BLaER1 (cell line): ENCODE results near the gene PSPH.
"Not testable (repeated sequence)": the region's sequence is repeated elsewhere in the genome, so short reads cannot be mapped to it uniquely, and the experiment has no call there.

Source experiments
- H3K27ac ChIP-seq: shearing (Covaris generic); formaldehyde crosslinking; 2 replicates; pipeline ENCODE4 v1.8.1; 2022
- H3K27me3 ChIP-seq: shearing (Covaris generic); formaldehyde crosslinking; 2 replicates; pipeline ENCODE4 v1.8.1; 2022
- H3K36me3 ChIP-seq: shearing (Covaris generic); formaldehyde crosslinking; 2 replicates; pipeline ENCODE4 v1.8.1; 2022
- H3K4me1 ChIP-seq: shearing (Covaris generic); formaldehyde crosslinking; 2 replicates; pipeline ENCODE4 v1.8.1; 2022
- H3K4me2 ChIP-seq: shearing (Covaris generic); formaldehyde crosslinking; 2 replicates; pipeline ENCODE4 v1.8.1; 2022
- H3K4me3 ChIP-seq: shearing (Covaris generic); formaldehyde crosslinking; 2 replicates; pipeline ENCODE4 v1.8.1; 2022
- H3K9ac ChIP-seq: shearing (Covaris generic); formaldehyde crosslinking; 2 replicates; pipeline ENCODE4 v1.8.1; 2022
- H3K9me3 ChIP-seq: shearing (Covaris generic); formaldehyde crosslinking; 2 replicates; pipeline ENCODE4 v1.8.1; 2022
- H4K20me1 ChIP-seq: shearing (Covaris generic); formaldehyde crosslinking; 2 replicates; pipeline ENCODE4 v1.8.1; 2022
- Cebpa-rat ChIP-seq: shearing (Covaris generic); IDR thresholded peaks from 2 replicates; pipeline ENCODE4 v1.8.1; 2022

Gene PSPH

GRCh38 chr7:56051339-56052191 lies at the start of gene PSPH, which contains the start of gene CCT6A:
TSS of gene PSPH (minus strand) at chr7:56051444. CDS start at chr7:56021212, 30,232 bp downstream.
TSS of gene CCT6A (plus strand) at chr7:56051765. CDS start at chr7:56051849, 84 bp downstream.
- no peak for TF ChIP-seq Cebpa-rat
- peak within 1 kb of the TSS; percentile 99 for H3K9ac ChIP-seq
- H4K20me1 ChIP-seq, result peaks cover 45% of the 10 kb centered on the region
- peaks cover 44% of the 10 kb centered on the region for H3K4me1 ChIP-seq
- H3K4me2 ChIP-seq, result peak within 1 kb of the TSS; percentile 87
- H3K27ac ChIP-seq, result peak within 1 kb of the TSS; percentile 97
- no peaks in the 10 kb centered on the region for H3K27me3 ChIP-seq
- no peaks in the 10 kb centered on the region for H3K9me3 ChIP-seq
- peaks cover 43% of the 10 kb centered on the region for H3K36me3 ChIP-seq
- H3K4me3 ChIP-seq, result peak within 1 kb of the TSS; percentile 99

DNA sequence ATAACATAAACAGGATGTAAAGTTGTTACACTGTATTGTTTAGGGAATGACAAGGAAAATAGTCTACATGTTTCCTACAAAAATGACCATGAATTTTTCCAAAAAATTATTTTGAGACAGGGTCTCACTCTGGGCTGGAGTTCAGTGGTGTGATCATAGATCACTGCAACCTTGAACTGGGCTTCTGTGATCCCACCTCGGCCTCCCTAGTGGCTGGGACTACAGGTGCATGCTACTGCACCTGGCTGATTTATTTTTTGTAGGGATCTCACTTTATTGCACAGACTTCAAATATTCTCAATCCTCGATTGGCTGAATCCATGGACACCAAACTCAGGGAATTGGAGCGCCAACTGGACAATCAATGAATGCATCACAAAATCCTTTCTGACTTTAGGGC lies 48.4 kb upstream of the PSPH start:
- Histone ChIP-seq H3K36me3 (peaks cover 87% of the 10 kb centered on the region), H4K20me1 (peaks cover 60% of the 10 kb centered on the region), H3K9ac (no peak overlapping the region)

DNA sequence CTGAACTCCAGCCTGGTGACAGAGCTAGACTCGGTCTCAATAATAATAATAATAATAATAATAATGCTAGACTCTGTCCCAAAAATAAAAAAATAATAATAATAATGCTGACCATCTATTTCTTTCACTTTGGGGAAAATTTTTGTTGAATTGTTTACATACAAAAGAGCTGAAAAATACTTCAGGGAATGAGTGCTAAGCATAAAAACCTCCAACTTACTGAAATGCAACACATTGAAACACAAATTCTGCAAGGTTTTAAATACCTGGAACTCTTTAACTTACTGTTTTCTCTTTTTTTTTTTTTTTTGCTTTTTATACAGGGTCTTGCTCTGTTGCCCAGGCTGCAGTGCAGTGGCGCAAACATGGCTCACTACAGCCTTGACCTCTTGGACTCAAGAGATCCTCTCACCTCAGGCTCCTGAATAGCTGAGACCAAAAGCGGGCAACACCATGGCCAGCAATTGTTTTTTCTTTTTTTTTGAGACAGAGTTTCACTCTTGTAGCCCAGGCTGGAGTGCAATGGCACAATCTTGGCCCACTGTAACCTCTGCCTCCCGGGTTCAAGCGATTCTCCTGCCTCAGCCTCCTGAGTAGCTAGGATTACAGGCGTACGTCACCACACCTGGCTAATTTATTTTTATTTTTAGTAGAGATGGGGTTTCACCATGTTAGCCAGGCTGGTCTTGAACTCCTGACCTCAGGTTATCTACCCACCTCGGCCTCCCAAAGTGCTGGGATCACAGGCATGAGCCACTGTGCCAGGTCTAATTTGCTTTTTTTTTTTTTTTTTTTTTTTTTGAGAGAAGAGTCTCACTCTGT lies 47.2 kb upstream of the PSPH start:
- not testable (repeated sequence) for H3K4me1 ChIP-seq, H3K27ac ChIP-seq, H3K9me3 ChIP-seq, H3K9ac ChIP-seq, H3K4me3 ChIP-seq, H3K4me2 ChIP-seq, H3K27me3 ChIP-seq
- peaks cover 47% of the 10 kb centered on the region for H4K20me1 ChIP-seq
- H3K36me3 ChIP-seq, result peaks cover 75% of the 10 kb centered on the region

More for the DNA sequence above, 48.4 kb upstream of the PSPH start:
- Histone ChIP-seq H3K27ac (no peak overlapping the region), H3K4me3 (no peak overlapping the region), H3K9me3 (no peaks in the 10 kb centered on the region), H3K4me2 (no peak overlapping the region), H3K27me3 (no peaks in the 10 kb centered on the region), H3K4me1 (peaks cover 10% of the 10 kb centered on the region)
- TF ChIP-seq Cebpa-rat, result no peak

- H3K9ac ChIP-seq, result no peak overlapping the region
Observed at GRCh38 chr7:56097700-56098099, 46.5 kb upstream of the PSPH start.

DNA sequence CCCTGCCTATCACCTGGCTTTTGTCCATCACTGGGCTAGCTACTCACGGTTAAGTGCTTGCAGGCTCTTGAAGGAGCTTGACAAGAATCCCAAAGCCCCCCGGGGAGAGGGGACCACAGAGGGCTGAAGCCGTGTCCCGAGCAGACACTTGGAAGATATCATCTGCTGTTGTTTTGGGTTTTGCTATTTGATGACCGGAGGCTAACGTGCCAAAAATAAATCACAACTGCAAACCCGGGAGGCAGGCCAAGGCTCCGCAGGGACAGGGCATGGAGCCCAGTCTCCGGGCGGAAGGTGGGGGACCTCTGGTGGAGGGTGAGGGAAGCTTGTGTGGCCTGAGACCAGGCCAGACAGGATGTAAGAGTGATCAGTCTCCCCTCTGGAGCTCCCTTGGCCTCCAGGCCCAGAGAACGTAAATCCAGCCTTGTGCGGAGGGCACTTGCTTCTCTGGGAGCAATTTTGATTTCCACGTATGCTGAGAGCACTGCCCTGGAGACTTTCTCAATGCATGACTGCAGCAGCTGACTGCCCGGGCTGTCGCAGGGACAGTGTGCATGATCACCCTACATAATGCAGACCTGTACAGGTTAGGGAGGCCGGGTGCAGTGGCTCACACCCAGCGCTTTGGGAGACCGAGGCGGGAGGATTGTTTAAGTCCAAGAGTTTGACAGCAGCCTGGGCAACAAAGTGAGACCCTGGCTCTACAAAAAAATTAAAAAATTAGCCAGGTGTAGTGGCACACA lies 41.7 kb upstream of the PSPH start, which contains the start of gene PHKG1:
PHKG1 (minus strand) TSS at position 164 of the 743 bp plus-strand sequence. CDS start 4,011 bp downstream, outside the sequence.
- Histone ChIP-seq H3K4me3 (no peak within 1 kb of the TSS), H3K36me3 (peaks cover 51% of the 10 kb centered on the region), H3K9ac (0 out of 2 replicates have a peak within 1 kb of the TSS, but pooled peaks have one; percentile 6), H3K27me3 (no peaks in the 10 kb centered on the region), H3K27ac (peak within 1 kb of the TSS; percentile 55), H3K4me2 (peak within 1 kb of the TSS; percentile 43), H3K4me1 (peaks cover 36% of the 10 kb centered on the region), H4K20me1 (no peaks in the 10 kb centered on the region), H3K9me3 (no peaks in the 10 kb centered on the region)
- TF ChIP-seq Cebpa-rat, result no peak

More at GRCh38 chr7:56097700-56098099, 46.5 kb upstream of the PSPH start:
- H4K20me1 ChIP-seq, result peaks cover 40% of the 10 kb centered on the region
- H3K36me3 ChIP-seq, result peaks cover 68% of the 10 kb centered on the region
- no peak for TF ChIP-seq Cebpa-rat
- no peaks in the 10 kb centered on the region for H3K27me3 ChIP-seq
- no peaks in the 10 kb centered on the region for H3K9me3 ChIP-seq
- H3K4me3 ChIP-seq, result no peak overlapping the region
- H3K27ac ChIP-seq, result no peak overlapping the region
- peaks cover 8% of the 10 kb centered on the region for H3K4me1 ChIP-seq
- no peak overlapping the region for H3K4me2 ChIP-seq

DNA sequence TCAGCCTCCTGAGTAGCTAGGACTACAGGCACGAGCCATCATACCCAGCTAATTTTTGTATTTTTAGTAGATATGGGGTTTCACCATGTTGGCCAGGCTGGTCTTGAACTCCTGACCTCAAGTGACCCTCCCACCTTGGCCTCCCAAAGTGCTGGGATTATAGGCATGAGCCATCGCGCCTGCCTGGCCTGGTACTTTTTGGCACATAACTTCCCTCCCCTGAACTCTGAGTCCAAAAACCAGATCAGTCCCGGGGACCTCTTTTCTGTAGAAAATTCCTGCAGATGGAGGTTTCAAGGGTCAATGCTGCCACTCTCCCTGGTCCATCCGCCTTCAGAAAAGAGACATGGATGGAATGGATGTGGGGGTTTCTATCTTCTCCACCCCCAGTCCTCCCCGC lies 41.1 kb upstream of the PSPH start:
- not testable (repeated sequence) for H3K9me3 ChIP-seq, H3K4me3 ChIP-seq, H3K27me3 ChIP-seq, H4K20me1 ChIP-seq
- H3K9ac ChIP-seq, result 0 out of 2 replicates have a peak overlapping the region, but pooled peaks have one; percentile 6
- peak overlapping the region; percentile 43 for H3K4me2 ChIP-seq
- H3K27ac ChIP-seq, result peak overlapping the region; percentile 55; the same call in 1 of the 2 replicates
- H3K36me3 ChIP-seq, result peaks cover 49% of the 10 kb centered on the region
- peaks cover 36% of the 10 kb centered on the region for H3K4me1 ChIP-seq

DNA sequence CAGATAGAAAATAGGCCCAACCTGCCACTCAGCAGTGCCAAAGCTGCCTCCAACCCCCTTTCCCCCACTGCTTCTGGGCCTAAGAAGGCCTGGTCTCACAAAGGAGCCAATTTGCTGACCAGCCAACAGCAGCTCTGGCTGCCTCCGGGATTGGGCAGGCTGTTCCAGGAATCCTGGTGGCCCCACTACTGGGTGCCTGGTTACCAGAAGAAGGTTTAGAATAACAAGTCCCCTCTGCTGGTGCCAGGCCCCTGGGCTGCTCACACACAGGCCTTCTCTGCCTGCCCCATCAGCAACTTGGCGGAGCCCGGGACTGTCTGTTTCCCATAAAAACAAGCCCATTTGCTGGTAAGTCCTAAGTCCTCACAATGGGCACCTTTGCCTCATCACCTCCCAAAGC lies 40.3 kb upstream of the PSPH start:
- no peak overlapping the region for H3K9ac ChIP-seq
- H4K20me1 ChIP-seq, result no peaks in the 10 kb centered on the region
- no peaks in the 10 kb centered on the region for H3K9me3 ChIP-seq
- H3K4me1 ChIP-seq, result peaks cover 36% of the 10 kb centered on the region
- H3K36me3 ChIP-seq, result peaks cover 49% of the 10 kb centered on the region
- TF ChIP-seq Cebpa-rat, result no peak
- peak overlapping the region; percentile 18; the same call in 1 of the 2 replicates for H3K27ac ChIP-seq
- no peaks in the 10 kb centered on the region for H3K27me3 ChIP-seq
- H3K4me3 ChIP-seq, result no peak overlapping the region
- H3K4me2 ChIP-seq, result no peak overlapping the region

DNA sequence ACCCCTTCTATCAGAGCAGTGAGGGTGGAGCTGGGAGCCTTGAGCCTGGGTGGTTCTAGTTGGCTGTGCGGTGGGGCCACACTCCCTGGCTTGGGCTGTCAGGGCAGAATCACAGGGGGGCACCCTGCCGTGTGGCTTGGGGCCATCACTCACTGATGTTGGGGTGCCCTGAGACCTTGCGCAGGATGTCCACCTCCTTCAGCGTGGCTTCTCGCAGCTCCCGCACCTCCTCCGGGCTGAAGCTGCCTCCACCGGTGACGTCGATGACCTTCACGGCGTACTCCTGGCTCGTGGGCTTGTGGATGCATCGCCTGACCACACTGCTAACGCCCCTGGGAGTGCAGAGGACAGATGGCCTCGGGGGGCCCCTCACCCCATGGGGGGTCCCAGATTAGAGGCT lies 36.2 kb upstream of the PSPH start:
- no peaks in the 10 kb centered on the region for H3K27me3 ChIP-seq
- H3K4me2 ChIP-seq, result no peak overlapping the region
- H3K36me3 ChIP-seq, result peaks cover 57% of the 10 kb centered on the region
- peaks cover 61% of the 10 kb centered on the region for H3K4me1 ChIP-seq
- H3K9me3 ChIP-seq, result no peaks in the 10 kb centered on the region
- H4K20me1 ChIP-seq, result no peaks in the 10 kb centered on the region
- no peak overlapping the region for H3K4me3 ChIP-seq
- TF ChIP-seq Cebpa-rat, result no peak
- no peak overlapping the region for H3K9ac ChIP-seq
- H3K27ac ChIP-seq, result no peak overlapping the region; the same call in 1 of the 2 replicates

DNA sequence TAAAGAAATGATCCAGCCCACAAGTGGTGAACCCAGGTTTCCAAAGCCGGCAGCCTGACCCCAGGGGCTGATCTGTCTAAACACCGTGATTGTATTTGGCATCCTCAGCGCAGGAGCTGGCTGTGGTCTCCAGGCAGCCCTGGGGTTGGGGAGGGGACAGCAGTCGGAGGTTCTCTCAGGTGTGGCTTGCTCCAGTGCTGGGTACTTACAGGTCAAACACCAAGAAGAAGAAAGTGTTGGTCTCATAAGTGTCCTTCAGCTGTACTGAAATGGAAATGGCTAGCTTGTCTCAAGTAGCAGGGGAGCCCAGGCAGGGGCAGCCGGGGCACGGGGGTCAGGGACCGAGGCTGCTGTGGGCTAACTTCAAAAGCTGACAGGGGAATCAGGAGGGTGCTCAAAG lies 35.5 kb upstream of the PSPH start:
- H3K4me2 ChIP-seq, result no peak overlapping the region
- H3K9me3 ChIP-seq, result no peaks in the 10 kb centered on the region
- TF ChIP-seq Cebpa-rat, result no peak
- H3K27ac ChIP-seq, result 0 out of 2 replicates have a peak overlapping the region, but pooled peaks have one; percentile 26
- no peak overlapping the region for H3K4me3 ChIP-seq
- no peaks in the 10 kb centered on the region for H3K27me3 ChIP-seq
- H3K4me1 ChIP-seq, result peaks cover 61% of the 10 kb centered on the region
- H4K20me1 ChIP-seq, result no peaks in the 10 kb centered on the region
- peaks cover 63% of the 10 kb centered on the region for H3K36me3 ChIP-seq
- no peak overlapping the region for H3K9ac ChIP-seq
